Peyer's patch (tissue), 4 donors: ENCODE measurements around the gene LURAP1L. TPM values are rescaled to one million over a fixed set of nuclear protein-coding genes. Genes with fewer than 3 reads are reported as not detected.

Experiments used
- DNase-seq, 3 donors: peaks; one replicate each; pipeline ENCODE4 v3.0.0-alpha.2; 2017 to 2019
- H3K27ac ChIP-seq, 4 donors: fragments of 200-600 bp; sonication (generic); one replicate each; pipeline ENCODE4 v1.5.1; 2016 to 2019
- H3K27me3 ChIP-seq, 2 donors: fragments of 200-600 bp; sonication (generic); one replicate each; pipeline ENCODE4 v1.5.1; 2019
- H3K36me3 ChIP-seq, 3 donors: fragments of 200-600 bp; sonication (generic); one replicate each; pipeline ENCODE4 v1.5.1; 2016 to 2019
- H3K4me1 ChIP-seq, 4 donors: fragments of 200-600 bp; sonication (generic); one replicate each; pipeline ENCODE4 v1.5.1; 2016 to 2019
- H3K4me3 ChIP-seq, 4 donors: fragments of 200-600 bp; sonication (generic); 1 replicate in 3 of 4; 2 replicates in 1 of 4; pipeline ENCODE4 v1.5.1; 2016 to 2019; ENCODE audit warnings: mild to moderate bottlenecking in 1 of 4
- H3K9me3 ChIP-seq, 4 donors: fragments of 200-600 bp; sonication (generic); one replicate each; pipeline ENCODE4 v1.5.1; 2016 to 2019; ENCODE audit warnings: mild to moderate bottlenecking in 1 of 4
- POLR2A ChIP-seq, 2 donors: fragments of 450-650 bp; IDR thresholded peaks; one replicate each; pipeline ENCODE4 v1.5.1; 2017; ENCODE audit warnings: antibody characterized with exemption in 2 of 2, mild to moderate bottlenecking in 2 of 2, moderate library complexity in 2 of 2
- total RNA-seq, 4 donors: library from RNA; depleted of rRNA; stranded (reverse); fragments of >200 nt; gene quantifications; one replicate each; pipeline ENCODE4 v1.1.0, GENCODE V29; 2016
- TF ChIP-seq, protein P1 (sequence below), 6 experiments: fragments of 450-650 bp in 4 of 6; fragments of 200-600 bp in 2 of 6; sonication (generic) in 1 of 6; IDR thresholded peaks; one replicate each; pipeline ENCODE4 v1.5.1; 2017 to 2019; ENCODE audit warnings: antibody characterized with exemption in 6 of 6, mild to moderate bottlenecking in 3 of 6, moderate library complexity in 1 of 6

The LURAP1L gene
- total RNA-seq, 4 donors from 2014 or later, result 7.4 to 33.3 (median 14.3) TPM

DNA sequence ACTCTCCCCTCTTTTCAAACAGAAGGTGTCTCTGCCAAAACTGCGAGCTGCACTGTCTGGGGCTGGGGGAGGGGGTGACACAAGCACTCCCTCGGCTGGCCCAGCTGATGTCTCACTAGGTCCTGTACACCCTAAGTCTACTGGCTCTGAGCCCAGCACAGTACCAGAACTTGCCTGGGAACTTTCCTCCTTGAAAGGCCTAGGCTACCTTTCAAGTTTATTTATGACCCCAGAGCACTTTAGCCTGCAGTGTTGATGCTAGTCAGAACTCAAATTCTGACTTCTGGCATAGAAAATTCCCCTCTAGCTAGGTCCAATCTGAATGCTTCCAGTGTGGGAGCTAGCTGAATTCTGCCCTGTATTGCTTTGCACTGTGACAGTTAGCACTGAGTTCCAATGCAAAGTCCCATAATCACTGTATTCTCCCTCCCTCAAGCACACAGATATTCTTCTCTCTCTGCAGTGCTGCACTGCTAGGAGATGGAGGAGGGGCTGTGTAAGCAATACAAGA, 10.5 kb downstream of the LURAP1L start:
- Histone ChIP-seq H3K36me3 (no peaks in the 10 kb centered on the region), H3K4me1 (peaks cover 0 to 20% (median 0%) of the 10 kb centered on the region in 4 donors), H3K27ac (peak overlapping the region; percentile 21 to 71 (median 37)), H3K27me3 (no peaks in the 10 kb centered on the region), H3K4me3 (no peak overlapping the region), H3K9me3 (no peaks in the 10 kb centered on the region)
- peak in 2 of 3 donors; percentile 43 to 52 for DNase-seq
- TF ChIP-seq, protein P1, sequence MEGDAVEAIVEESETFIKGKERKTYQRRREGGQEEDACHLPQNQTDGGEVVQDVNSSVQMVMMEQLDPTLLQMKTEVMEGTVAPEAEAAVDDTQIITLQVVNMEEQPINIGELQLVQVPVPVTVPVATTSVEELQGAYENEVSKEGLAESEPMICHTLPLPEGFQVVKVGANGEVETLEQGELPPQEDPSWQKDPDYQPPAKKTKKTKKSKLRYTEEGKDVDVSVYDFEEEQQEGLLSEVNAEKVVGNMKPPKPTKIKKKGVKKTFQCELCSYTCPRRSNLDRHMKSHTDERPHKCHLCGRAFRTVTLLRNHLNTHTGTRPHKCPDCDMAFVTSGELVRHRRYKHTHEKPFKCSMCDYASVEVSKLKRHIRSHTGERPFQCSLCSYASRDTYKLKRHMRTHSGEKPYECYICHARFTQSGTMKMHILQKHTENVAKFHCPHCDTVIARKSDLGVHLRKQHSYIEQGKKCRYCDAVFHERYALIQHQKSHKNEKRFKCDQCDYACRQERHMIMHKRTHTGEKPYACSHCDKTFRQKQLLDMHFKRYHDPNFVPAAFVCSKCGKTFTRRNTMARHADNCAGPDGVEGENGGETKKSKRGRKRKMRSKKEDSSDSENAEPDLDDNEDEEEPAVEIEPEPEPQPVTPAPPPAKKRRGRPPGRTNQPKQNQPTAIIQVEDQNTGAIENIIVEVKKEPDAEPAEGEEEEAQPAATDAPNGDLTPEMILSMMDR (IDR thresholded peaks at IDR 0.05), result no peak
- TF ChIP-seq POLR2A (IDR thresholded peaks at IDR 0.05), result no peak

DNA sequence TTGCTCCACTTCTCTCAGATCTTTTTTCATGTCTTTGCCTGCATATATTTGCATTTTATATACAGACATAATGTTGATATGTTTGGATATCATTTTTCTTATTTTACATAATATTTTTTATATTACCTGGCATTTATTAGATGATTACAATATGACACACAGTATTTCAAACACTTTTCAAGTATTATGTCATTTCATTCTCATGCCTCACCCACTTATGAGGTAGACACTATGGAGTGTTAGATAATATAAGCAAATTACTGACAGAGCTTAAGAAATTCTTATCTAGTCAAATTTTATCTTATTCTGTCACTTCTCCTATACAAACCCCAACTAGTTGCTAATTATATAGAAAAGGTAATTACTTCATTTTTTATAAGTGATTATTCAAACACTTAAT, 11.1 kb downstream of the LURAP1L start:
- no peak for DNase-seq
- Histone ChIP-seq H3K27me3 (no peaks in the 10 kb centered on the region), H3K9me3 (no peaks in the 10 kb centered on the region), H3K36me3 (no peaks in the 10 kb centered on the region), H3K4me3 (no peak overlapping the region), H3K27ac (peak overlapping the region in 2 of 4 donors; percentile 21 to 71), H3K4me1 (peaks cover 0 to 20% (median 0%) of the 10 kb centered on the region in 4 donors)
- no peak for TF ChIP-seq POLR2A (IDR thresholded peaks at IDR 0.05)
- TF ChIP-seq, protein P1 (IDR thresholded peaks at IDR 0.05), result no peak

DNA sequence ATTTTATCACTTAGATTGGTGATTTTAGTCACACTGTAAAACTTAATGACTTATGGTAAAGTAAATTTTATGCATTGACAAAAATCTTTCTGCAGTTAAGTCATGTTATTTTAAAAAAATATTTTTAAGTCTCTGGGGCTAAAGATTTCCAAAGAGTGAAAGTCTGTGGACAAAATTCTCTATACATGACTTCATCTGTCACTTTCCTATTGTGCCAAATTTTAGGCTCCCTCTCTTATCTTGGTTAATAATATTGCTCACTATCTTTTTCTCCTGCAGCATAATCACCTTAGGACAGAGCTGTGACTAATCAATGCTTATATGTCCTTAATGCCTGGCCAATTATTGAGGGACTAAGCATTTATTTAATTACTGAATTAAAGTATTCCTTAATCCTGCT, 15.2 kb downstream of the LURAP1L start:
- no peaks in the 10 kb centered on the region for H3K36me3 ChIP-seq
- no peaks in the 10 kb centered on the region for H3K27me3 ChIP-seq
- TF ChIP-seq POLR2A (IDR thresholded peaks at IDR 0.05), result no peak
- TF ChIP-seq, protein P1 (IDR thresholded peaks at IDR 0.05), result no peak
- no peak overlapping the region for H3K27ac ChIP-seq
- no peak for DNase-seq
- H3K4me3 ChIP-seq, result no peak overlapping the region
- H3K9me3 ChIP-seq, result no peaks in the 10 kb centered on the region
- H3K4me1 ChIP-seq, result peaks cover 0 to 10% (median 0%) of the 10 kb centered on the region in 4 donors

DNA sequence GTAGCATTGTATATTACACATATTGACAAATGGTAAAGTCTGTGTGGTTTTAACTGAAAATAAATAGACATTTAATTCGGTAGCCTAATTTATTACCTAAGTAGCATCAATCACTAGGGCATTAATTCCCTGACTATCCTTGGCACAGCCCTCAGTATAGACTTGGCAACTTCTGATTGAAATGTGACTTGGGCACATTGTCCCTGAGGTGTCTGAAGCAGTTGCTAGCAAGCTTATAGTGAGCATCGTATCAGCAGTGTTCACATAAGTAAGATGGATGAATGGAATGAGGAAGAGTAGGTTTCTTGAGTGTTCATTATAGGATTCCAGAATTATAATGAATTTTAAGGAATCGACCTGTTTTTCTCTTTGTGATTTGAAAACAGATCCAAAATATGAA, 16.1 kb downstream of the LURAP1L start:
- no peaks in the 10 kb centered on the region for H3K27me3 ChIP-seq
- TF ChIP-seq, protein P1 (IDR thresholded peaks at IDR 0.05), result no peak
- no peak for TF ChIP-seq POLR2A (IDR thresholded peaks at IDR 0.05)
- peaks cover 0 to 1% (median 0%) of the 10 kb centered on the region in 4 donors for H3K4me1 ChIP-seq
- H3K27ac ChIP-seq, result no peak overlapping the region
- H3K9me3 ChIP-seq, result no peaks in the 10 kb centered on the region
- no peaks in the 10 kb centered on the region for H3K36me3 ChIP-seq
- no peak overlapping the region for H3K4me3 ChIP-seq
- DNase-seq, result no peak

DNA sequence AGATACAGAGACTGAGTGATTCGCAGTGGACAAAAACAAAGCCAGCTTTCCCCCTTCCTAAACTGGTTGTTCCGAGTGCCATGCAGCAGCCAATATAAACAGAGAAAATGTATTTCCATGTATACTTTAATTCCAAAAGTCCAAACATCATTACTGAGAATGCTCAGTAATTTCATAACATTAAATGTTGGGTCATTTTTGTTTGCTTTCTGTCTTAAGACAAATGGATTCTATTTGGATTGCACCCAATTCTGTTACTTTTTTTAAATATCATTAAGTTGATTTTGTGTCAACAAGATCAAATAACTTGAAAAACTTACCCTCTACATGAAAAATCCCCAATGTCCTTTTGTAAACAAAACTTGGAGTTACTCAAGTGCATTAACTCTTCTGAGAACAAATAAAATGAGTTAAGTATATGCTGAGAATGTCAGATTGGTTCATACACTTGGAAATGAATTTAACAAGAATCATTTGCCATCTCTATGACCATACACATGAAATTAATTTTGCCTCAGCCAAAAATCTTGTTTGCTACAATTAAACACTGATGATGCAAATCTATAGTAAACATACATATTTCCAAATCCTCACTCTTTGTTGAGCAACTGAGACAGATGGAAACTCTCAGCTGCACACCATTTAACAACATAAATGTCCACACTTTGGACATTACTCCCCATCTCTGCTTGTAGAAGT, 19.4 kb downstream of the LURAP1L start:
- Histone ChIP-seq H3K27ac (peak overlapping the region in 2 of 4 donors; percentile 1 to 28), H3K9me3 (no peaks in the 10 kb centered on the region), H3K36me3 (no peaks in the 10 kb centered on the region), H3K4me3 (no peak overlapping the region), H3K4me1 (no peaks in the 10 kb centered on the region), H3K27me3 (no peaks in the 10 kb centered on the region)
- no peak for DNase-seq
- TF ChIP-seq, protein P1 (IDR thresholded peaks at IDR 0.05), result no peak
- no peak for TF ChIP-seq POLR2A (IDR thresholded peaks at IDR 0.05)
